Inferior parietal cortex (tissue), 1 donor: Measurements from ENCODE around the gene OTX2.

Source experiments
- DNase-seq: peaks from one replicate; pipeline ENCODE4 v3.0.0-alpha.2; 2016; ENCODE audit errors: extremely low spot score

The OTX2 gene

DNA sequence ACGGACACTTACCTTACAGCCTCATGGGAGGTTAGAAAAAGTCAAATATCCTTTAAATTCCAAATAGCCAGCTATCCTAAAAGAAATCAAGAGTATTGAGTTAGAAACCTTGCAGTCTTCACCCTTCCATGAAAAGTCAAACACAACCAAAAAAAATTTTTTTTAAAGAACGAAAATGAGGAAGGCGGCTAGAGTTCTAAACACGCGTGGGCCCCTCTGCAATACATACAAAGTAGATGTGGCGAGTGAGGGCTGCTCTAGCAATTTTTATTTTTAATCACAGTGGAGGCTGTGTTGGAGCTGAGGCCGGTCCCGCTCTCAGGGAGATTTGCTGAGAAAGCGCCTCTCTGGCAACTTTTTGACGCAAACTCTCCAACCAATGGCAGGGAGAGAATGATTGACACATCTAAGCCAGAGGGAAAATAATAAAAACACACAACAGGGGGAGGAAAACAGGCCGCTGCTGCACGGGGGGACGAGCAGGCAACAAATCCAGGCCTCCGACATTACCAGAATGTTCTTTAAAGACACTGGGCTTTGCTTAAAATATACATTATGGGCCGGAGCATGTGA lies at the start of gene OTX2:
Gene OTX2 (minus strand): TSS at position 333 of the 573 bp plus-strand sequence. CDS start 5,023 bp downstream, outside the sequence.
- DNase-seq: no peak

DNA sequence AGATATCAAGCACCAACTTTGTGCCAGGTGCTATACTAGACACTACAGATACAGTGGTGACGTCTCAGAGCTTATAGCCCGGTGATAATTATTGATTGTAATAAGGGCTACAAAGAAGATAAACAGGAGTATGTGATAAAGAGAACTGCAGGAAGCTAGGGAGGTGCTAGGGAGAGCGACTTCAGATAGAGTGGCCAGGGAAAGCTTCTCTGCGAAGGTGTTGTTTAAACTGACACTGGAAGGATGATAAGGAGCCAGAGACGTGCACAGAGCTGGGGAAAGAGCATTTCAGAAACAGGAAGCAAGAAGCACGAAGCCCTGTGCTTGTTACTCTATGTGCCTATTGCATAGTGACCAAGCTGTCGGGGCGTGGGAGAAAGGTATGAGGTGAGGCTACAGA lies 48.1 kb upstream of the OTX2 start:
- DNase-seq: no peak

DNA sequence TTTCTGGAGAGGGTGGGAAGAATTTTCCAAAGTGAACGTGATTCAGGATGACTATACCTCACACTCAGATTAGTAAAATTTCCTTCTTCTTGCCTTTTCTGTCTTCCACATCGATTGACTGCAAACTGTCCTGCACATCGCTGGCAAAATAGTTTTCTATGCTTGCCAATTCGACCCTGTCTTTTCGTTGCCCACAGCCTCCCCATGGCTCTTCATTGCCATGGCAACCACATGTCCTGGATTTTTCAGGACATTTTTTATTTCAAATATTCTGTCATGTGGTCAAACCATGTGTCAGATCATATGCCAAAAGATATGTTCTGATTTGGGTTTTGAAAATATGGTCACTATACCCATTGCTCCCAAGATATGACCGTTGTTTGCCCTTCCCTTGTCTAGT lies 46.9 kb upstream of the OTX2 start:
- DNase-seq: no peak

DNA sequence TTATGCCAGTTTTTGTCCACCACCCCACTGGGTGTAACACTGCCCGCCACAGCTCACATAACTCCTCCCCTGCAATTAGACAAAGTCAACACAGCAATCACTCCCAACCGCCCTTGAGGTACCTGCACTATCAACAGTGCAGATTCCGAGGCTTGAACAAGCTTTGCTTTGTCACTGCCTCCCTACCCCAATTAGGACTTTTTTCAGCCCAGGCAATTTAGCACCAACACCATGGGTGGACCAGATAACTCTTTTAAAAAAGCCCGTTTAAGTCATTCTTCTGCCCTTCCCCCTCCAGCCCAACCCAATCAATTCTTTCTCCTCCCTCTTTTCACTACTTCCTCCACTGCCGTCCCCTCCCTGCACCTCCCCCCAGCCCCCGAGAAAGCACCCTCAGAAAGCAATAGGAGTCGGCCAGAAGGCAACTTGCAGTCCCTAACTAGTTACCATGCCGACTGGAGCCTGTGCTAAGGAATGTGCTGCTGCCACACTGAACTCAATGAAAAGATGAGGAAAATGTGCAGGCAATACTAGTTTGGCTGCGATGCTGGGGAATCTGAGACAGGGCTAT lies 45.7 kb upstream of the OTX2 start:
- DNase-seq: no peak

DNA sequence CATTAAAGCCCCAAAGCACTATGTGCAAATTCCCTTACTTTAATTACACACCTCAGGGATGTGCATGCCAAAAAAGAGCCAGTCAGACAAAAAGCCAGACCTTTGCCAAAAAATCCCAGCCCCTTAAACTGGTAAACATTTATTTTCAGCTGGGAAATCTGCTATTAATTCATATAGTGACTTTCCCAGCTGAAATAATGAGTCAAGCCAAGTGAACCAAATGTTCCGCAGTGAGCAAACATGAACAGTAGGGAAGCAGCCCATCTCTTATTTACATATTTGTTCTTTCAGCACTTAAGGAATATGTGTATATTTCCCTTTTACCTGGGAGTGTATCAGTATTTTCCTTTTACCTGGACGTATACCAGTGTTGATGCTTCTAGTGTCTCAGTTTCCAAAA lies 44.0 kb upstream of the OTX2 start:
- no peak for DNase-seq

DNA sequence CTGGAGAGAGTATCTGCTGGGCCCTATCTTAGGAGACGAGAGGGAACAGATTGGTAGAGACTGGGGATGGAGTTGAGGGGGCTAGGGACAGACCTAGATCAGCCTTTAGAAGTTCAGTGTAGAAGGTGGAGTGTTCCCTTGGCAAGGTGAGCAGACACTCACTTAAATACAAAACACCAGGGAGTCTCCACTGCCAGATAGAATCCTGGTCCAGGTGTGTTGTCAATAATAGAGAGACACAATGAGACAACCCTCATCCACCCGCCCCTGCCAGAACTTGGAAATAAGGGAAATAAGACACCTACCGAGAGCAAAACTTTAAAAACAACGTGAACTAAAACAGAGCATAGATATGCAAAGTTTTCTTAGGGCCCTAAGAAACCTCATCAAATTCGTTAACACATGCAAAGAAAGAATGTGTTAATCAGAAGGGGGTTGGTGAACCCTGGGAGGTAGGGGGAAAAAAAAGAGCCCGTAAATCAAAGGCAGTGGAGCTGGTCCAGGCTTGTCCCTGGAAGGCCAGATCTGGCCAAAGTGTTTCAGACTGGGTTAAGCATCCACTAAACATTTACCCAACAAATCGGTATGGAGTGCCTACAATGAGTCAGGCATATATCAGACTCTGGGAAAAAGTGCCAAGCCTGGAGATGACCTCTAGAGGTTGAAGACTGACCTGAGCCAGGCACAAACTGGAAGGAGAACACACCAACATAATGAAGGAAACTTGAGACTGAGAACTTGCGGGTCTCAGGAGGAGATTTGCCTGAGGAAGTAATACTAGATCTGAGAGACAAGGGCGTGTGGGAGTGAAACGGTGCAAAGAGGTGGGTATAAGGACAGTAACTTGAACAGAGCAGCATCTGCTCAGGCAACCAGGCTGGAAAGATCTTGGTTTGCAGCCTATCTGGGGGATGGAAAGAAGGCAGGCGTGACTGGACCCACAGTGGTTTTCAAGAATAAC lies 37.0 kb upstream of the OTX2 start:
- no peak for DNase-seq

DNA sequence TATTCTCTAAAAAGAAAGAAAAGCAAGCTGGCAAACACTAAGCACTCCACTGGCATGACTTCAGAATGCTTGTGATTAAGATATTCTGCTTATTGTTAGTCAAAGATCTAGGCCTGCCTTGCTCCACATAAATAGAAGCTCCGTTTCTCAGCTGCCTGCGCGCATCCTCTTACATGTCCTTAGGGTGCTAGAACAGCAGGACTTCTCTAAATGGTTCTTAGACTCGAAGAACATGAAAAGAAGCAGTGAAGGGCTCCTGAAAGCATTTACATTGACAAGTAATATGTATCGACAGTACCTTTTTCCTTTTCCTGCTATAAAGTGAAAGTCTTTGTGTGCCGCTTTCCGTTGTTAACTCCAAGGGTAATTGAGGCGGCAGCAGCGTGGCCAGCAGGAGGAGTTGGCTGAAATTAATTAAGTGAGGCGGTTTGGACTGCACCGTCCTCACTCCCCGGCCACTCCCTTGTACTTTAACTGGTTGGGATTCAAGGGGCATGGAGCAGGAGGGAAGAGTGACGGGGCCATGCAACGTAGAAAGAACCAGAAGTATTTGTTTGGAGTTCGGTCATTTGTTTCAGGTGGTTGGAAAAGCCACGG lies 34.2 kb upstream of the OTX2 start:
- DNase-seq: no peak

DNA sequence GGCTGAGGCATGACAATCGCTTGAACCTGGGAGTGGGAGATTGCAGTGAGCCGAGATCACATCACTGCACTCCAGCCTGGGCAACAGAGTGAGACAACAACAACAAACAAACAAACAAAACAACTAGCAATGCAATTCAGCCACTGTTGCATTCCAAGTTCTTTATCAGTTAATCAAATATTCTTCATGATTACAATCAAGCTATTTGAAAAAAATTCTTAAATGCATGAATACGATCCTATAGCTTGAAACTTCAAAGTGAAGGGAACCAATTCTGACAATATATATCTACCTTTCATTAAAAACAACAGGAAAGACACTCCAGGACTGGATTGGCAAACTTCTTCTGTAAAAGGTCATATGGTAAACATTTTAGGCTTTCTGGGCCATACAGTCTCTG lies 31.3 kb upstream of the OTX2 start:
- no peak for DNase-seq

DNA sequence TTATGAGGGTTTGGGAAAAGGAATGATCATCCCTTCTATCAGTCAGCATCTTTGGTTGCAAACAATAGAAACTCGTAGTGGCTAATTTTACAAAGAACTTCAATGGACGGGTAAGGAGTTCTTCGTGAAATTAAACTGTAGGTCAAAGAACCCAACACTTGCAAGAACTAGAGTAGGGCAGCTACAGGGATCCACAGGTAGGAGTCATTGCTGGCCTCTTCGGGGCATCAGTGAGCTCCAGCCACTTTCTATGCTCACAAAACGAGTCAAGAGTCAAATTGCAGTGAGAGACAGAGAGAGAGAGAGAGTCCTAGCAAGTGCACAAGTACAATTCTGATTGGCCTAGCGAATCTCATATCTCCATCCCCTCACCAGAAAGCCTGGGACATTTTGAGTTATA lies 29.9 kb upstream of the OTX2 start:
- no peak for DNase-seq

DNA sequence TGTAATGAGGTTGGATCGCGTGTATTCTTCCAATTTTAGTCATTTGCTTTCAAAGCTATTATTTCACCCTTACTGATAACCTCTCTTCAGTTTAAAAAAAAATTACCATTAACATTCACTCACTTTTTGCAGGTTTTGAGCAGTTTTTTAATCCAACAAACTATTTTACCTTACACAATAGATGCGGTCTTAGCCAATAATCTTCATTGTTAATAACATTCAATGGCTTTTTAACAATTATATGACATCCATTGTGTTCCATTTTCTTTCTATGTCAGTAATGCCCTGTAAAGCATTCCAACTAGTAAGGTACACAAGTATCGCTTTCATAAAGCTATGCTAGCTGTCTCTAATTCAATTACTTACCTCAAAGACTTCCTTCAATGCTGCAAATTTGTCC lies 18.9 kb upstream of the OTX2 start:
- no peak for DNase-seq

DNA sequence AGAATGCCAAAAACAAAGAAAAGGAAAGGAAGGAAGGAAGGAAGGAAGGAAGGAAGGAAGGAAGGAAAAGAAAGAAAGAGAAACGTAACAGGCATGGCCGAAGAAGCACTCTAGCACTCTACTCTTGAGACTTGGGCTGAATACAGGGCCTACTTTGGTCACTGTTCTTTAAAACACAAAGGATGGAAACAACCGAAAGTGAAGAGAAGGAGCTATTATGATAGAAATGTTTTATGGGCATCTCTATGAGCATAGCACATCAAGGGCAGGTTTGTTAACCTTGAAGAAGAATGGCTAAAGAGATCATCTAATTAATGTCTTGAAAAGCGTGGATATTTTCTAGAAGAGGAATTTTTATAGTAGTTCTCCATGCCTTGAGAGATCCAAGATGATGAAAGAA lies 15.9 kb upstream of the OTX2 start:
- DNase-seq: no peak

DNA sequence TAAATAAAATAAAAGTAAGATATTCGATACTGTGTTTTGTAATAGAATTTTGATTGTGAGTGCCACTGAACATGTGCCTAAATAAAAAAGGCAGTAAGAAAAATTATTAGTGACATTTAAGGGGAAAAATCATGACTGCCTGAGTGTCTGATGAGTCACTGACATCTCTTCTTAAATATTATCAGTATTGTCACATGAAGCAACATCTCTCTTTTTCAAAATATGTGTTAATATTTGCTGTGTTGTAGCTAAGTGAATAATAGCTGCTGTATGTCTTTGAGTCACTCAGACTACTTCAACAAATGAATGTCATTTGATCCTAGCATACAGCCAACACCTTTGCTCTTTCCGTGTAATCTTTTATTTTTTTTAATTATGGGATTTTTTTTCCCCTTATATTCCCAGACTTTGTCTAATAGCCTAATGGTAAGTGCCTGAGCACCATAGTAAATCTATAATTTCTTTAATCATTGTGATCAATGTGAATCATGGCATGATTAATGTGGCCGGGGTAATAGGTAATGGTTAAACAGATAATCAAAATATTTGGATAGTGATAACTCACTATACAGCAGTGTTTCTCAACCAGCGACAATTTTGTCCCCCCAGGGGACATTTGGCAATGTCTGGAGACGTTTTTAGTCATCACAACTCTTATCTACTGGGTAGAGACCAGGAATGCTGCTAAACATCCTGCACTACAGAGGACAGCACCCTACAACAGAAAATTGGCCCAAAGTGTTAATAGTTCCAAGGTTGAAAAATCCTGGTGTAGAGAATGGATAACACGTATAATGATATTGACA lies 11.7 kb upstream of the OTX2 start:
- DNase-seq: no peak

DNA sequence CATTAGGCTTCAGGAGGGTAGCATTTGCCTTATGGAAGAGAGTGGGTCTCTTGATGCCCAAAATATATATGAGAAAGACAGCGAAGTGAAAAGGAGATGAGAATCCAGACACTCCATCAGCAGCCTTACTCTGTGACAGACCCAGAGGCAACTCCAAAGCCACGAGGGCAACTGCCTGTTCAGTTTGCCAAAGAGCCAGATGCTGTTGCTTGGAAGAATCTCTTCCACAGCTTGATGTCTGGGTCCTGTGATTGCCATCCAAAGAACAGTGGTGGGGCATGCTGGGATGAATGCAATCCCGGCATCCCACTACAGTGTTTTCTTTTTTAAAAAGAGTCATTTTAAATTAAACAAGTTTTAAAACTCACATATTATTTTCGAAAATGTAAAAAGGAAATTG lies 10.9 kb upstream of the OTX2 start:
- no peak for DNase-seq

DNA sequence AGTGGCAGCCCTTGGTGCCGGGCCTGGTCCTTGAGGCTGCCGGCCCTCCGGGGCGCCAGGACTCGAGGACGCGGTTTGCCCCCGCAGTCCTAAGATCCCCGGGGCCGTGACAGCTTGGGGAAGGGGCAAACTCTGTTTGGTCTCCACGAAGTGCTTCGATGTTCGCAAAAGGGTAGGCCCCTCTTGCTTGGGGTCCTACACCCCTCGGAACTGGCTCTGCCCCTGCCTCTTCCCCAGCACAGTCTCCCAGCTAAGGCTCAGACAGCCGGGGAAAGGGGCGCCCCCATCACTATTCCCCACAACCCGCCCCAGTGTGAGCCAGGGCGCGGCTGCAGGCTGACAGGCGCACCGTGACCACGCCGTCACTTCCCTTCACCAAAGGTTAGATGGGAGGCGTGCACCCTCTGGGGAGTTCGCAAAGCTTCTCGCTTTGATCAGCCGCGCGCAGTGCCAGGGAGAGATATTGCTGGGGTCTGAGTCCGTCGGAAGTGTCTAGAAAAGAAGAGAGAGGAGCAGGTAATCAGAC lies 7.2 kb upstream of the OTX2 start:
- DNase-seq: no peak

DNA sequence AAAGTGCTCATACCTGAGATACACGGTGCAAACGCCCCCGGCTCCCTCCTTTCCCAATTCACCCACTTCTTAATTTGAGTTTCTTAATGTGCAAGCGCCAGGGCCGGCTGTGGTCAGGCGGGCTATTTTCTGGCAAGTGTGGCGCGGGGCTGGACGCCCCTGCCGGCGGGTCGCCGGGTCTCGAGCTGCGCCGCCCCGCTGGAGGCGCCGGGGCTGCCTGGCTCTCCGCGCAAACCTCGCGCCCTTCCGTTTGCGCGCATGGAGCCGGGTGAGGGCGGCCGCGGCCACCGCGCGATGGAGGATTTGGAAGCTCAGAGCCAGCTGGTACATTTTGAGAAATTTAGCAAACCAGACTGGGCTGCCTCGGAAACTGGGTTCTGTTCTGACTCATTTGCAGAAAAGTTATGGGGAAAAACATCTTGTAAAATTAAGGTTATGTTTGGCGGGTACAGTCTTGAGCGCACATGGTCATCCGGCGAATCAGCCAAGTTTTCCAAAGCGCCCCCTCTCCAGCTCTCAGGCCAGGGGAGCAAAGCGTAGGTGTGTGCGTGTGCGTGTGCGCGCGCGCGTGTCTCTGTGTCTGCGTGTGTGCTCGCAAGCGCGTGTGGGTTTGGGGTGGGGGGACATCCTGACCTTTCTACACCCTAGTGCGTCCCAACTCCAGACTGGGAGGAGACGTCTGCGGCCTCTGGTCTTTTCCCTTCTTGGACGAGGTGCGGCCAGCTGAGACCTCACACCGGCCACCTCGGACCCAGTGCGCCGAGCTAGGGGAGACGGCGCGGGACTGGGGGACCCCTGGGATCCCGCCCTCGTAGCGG lies 6.5 kb upstream of the OTX2 start:
- no peak for DNase-seq

DNA sequence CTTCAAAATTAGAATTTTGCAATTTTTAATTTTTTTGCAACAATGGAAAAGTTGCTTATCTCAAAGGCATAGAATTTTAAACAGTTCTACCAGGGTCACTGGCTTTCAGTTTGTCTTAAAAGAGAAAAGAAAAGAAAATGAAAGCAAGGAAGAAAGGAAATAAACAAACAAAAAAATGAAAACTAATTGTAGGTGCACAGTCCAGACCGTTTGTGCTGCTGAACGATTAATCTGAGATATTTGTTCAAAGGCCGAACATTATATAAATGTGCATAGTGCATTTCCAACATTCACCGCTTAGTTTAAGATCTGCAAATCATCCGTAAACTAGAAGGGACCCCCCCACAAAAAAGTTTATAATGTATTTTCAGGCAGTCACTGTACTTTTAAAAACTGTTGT lies 5.5 kb upstream of the OTX2 start:
- DNase-seq: no peak

DNA sequence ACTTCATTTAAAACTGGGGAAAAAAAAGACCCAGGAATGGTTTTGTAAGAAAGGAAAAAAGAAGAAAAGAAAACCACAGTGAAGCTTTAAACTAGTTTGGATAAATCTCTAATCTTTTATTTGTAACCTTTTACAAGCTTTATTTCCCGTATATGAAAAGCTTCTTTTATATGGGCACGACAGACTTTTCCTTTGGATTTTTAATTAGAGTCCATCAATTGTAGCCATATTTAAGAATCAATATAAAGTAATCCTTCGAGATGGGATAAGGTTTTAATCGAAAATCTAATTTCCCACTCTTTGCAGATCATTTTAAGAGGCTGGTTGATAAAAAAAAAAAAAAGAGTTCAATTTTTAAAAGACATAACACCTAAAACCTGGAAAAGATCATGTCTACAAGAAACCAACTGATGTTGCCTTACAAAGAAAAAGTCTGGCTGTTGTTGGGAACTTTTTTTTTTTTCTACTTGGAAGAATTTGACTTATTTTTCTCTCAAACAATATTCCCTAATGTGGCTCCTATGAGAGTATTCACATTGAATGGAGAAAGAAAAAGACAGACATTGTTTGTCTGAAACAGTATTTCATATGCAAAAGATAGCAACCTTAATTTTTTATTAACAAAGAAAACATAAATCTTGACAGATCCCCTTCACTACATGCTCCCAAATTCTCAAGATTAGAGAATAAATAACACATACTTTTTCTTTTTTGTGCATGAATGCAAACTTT lies 4.9 kb upstream of the OTX2 start:
- DNase-seq: no peak

DNA sequence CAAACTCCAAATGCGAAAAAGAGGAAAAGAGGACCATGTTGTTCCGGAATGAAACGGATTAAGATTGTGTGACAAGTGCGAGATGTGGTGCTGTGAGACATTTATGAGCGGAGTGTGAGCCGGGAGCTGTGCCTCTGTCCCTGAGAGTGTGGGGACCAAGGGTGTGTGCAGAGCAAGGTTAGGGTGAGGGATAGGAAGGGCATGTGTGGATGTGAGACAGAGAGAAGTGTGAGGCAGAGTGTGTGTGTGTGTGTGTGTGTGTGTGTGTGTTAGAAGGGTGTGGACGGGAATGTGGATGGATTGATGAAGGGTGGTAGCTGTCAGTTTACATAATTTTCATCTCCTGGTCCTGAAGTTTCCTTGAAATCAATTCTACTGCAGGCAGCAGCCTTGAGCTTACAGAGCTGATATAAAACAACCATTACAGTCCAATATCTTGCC lies 4.3 kb upstream of the OTX2 start:
- DNase-seq: no peak

DNA sequence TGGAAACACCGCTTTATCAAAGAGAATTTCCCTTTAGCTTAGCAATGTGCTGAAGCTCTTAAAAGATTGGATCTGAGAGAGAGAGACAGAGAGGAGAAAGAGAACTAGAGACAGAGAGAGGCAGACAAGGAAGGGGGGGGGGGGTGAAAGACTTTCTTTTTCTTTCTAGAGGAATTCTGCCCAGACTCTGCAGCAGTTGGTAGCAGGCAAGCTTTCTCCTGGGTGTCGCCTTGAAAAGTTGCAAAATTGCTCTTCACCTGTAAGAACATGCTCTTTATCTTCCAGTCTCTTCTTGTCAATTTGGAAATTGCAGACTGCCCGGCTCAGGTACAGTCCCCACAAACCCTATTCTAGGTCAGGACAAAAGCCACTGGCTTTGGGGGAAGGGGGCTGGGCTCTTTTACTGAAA lies 2.9 kb upstream of the OTX2 start:
- DNase-seq: no peak
